GM13977 (cell line): ENCODE results near the gene MSRB1.
"Not testable (repeated sequence)": the region's sequence is repeated elsewhere in the genome, so short reads cannot be mapped to it uniquely, and the experiment has no call there.

ENCODE experiments used
- DNase-seq: peaks from one replicate; pipeline ENCODE4 v3.0.0; 2012; ENCODE audit warnings: low spot score
- CTCF ChIP-seq: IDR thresholded peaks from 2 replicates; pipeline ENCODE4 v1.5.1; 2012; ENCODE audit warnings: mild to moderate bottlenecking, control low read depth; ENCODE audit not compliant: insufficient read depth; ENCODE audit errors: extremely low read depth, missing control alignments
- in situ Hi-C: fragments of 300-500 bp; cut with MboI; formaldehyde crosslinking; loops from one replicate; pipeline ENCODE4 v1.12.0; 2022; ENCODE audit warnings: low sequenced_read_pairs, low pct_unique_long_range_greater_than_20kb, mixed read lengths, inconsistent platforms; ENCODE audit not compliant: unreplicated experiment

Gene MSRB1

DNA sequence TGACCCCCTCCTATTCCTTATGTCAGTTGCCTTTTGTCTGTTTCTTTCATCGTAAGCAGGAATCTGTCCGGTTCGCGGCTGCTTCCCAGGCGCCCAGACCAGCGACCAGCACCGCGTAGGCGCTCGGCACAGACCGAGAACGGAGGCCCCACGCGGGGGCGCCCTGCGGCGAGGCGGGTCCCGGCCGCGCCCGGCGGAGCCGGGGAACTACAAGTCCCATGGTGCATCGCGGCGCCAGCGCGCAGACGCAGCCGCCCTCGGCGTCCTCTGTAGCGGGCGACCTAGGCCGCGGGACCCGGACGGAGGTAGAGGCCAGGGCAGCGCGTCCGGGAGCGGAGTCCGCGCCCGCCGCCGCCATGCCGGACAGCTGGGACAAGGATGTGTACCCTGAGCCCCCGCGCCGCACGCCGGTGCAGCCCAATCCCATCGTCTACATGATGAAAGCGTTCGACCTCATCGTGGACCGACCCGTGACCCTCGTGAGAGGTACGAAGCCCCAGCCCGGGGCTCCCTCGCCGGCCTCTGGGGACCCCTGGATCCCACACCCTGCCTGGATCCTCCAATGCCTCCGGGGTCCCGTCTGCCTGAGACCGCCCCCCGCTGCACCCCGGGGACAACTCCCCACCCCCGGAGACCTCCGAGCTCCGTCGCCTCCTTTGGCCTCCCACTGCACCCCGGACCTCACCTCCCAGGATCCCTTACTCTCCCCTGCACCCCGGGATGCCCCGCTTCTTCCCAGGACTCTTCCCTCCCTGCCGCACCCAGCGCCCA is 16.5 kb upstream of the MSRB1 start, which contains the start of gene NDUFB10:
Gene NDUFB10 (plus strand): TSS at position 270 of the 771 bp plus-strand sequence. CDS start 87 bp downstream, at position 357.
- peak; percentile 94 for DNase-seq
- in situ Hi-C loops, result no loop called here
- TF ChIP-seq CTCF, result peak; percentile 93

- TF ChIP-seq CTCF, result peak; percentile 6
- no peak for DNase-seq
- in situ Hi-C loops, result no loop called here
Observed at GRCh38 chr16:1958715-1959268, 15.8 kb upstream of the MSRB1 start.

DNA sequence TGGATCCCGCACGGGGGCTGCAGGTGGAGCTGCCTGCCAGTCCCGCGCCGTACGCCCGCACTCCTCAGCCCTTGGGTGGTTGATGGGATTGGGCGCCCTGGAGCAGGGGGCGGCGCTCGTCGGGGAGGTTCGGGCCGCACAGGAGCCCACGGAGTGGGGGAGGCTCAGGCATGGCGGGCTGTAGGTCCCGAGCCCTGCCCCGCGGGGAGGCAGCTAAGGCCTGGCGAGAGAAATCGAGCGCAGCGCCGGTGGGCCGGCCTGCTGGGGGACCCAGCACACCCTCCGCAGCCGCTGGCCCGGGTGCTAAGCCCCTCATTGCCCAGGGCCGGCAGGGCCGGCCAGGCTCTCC is 15.1 kb upstream of the MSRB1 start:
- in situ Hi-C loops, DNase-seq: not testable (repeated sequence)

DNA sequence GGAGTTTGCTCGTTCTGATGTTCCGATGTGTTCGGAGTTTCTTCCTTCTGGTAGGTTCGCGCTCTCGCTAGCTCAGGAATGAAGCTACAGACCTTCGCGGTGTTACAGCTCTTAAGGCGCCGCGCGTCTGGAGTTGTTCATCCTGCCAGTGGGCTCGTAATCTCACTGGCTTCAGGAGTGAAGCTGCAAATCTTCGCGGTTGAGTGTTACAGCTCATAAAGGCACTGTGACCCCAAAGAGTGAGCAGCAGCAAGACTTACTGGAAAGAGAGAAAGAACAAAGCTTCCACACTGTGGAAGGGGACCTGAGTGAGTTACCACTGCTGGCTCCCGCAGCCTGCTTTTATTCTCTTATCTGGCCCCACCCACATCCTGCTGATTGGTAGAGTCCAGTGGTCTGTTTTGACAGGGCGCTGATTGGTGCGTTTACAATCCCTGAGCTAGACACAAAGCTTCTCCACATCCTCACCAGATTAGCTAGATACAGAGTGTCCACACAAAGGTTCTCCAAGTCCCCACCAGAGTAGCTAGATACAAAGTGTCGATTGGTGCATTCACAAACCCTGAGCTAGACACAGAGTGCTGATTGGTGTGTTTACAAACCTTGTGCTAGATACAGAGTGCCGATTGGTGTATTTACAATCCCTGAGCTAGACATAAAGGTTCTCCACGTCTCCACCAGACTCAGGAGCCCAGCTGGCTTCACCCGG is 14.6 kb upstream of the MSRB1 start:
- in situ Hi-C loops, DNase-seq: not testable (repeated sequence)

- no peak for DNase-seq
- no peak for TF ChIP-seq CTCF
- in situ Hi-C loops, result no loop called here
Observed at GRCh38 chr16:1953734-1954133, 10.7 kb upstream of the MSRB1 start.

DNA sequence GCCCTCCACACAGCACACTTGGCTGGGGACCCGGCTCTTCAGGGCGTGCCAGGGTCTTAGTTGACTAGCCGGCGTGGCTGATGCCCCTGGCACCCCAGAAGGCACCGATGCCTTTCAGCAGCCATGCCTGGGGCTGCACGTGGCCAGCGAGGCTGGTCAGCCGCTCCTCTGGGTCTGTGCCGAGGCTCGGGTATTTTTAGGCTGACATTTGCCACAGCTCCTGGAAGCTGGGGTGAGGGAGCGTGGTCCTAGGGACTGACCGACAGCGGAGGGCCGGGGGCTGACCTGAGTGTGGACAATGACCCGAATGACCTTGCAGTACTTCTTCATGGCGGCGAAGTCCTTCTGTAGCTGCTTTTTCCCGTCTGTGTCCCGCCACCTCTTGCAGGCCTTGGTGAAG is 7.6 kb upstream of the MSRB1 start:
- TF ChIP-seq CTCF, result no peak
- in situ Hi-C loops, result no loop called here
- no peak for DNase-seq

DNA sequence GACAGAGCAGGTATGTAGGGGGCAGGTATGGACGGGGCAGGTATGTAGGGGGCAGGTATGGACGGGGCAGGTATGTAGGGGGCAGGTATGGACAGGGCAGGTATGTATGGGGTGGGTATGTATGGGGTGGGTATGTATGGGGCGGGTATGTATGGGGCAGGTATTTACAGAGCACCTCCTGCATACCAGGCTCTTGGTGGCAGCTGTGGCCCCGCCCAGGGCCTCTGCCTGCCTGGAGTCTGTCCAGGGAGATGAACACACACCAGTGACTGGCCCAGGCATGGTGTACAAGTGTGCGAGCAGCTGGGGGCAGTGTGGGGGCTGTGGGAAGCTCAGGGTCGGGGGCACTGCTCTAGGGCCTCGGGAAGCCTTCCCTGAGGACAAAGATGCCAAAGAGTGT is 7.0 kb upstream of the MSRB1 start:
- no peak for TF ChIP-seq CTCF
- in situ Hi-C loops, result no loop called here
- no peak for DNase-seq
